ENCODE results near the gene KCNMB4. TPM values are rescaled to one million over a fixed set of nuclear protein-coding genes. Genes with fewer than 3 reads are reported as not detected.
"Not testable (repeated sequence)": the region's sequence is repeated elsewhere in the genome, so short reads cannot be mapped to it uniquely, and the experiment has no call there.

Gene KCNMB4
- total RNA-seq, 4 donors from 2014 or later = 0.18 to 1.2 (median 0.93) TPM

DNA sequence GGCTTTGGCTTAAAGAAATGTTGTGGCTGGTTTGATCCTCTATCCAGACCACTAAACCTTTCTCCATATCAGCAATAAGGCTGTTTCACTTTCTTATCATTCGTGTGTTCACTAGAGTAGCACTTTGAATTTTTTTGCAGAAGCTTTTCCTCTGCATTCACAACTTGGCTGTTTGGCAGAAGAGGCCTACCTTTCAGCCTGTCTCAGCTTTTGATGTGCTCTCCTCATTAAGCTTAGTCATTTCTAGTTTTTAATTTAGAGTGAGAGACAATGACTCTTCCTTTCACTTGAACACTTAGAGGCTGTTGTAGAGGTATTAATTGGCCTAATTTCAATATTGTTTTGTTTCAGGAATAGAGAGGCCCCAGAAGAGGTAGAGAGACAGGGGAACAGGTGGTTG lies 13.8 kb downstream of the KCNMB4 start:
- no peak for DNase-seq
- no peaks in the 10 kb centered on the region for H3K27me3 ChIP-seq
- no peaks in the 10 kb centered on the region for H3K4me1 ChIP-seq
- no peaks in the 10 kb centered on the region for H3K36me3 ChIP-seq
- no peaks in the 10 kb centered on the region for H3K9me3 ChIP-seq
- no peak overlapping the region for H3K4me3 ChIP-seq
- TF ChIP-seq POLR2A (IDR thresholded peaks at IDR 0.05) (no peak), CTCF (IDR thresholded peaks at IDR 0.05) (no peak)
- H3K27ac ChIP-seq = no peak overlapping the region

- no peak for DNase-seq
- Histone ChIP-seq H3K9me3 (no peaks in the 10 kb centered on the region), H3K27me3 (no peaks in the 10 kb centered on the region), H3K36me3 (no peaks in the 10 kb centered on the region), H3K4me1 (no peaks in the 10 kb centered on the region), H3K4me3 (no peak overlapping the region), H3K27ac (no peak overlapping the region)
- no peak for TF ChIP-seq POLR2A (IDR thresholded peaks at IDR 0.05)
- no peak for TF ChIP-seq CTCF (IDR thresholded peaks at IDR 0.05)
These were observed 17.4 kb downstream of the KCNMB4 start for GRCh38 chr12:70383484-70383883.

DNA sequence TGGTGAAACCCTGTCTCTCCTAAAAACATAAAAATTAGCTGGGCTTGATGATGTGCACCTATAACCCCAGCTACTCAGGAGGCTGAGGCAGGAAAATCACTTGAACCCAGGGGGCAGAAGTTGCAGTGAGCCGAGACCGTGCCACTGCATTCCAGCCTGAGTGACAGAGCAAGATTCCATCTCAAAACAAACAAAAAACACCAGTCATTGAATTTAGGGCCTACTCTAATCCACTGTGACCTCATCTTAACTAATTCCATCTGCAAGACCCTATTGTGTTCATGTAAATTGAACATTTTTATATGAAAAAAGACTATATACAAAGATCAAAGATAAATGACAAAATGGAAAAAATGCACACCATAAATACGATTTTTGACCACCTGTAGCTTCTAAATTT lies 17.8 kb downstream of the KCNMB4 start:
- Histone ChIP-seq H3K4me3 (no peak overlapping the region), H3K4me1 (no peaks in the 10 kb centered on the region), H3K9me3 (no peaks in the 10 kb centered on the region), H3K36me3 (no peaks in the 10 kb centered on the region), H3K27ac (no peak overlapping the region), H3K27me3 (no peaks in the 10 kb centered on the region)
- DNase-seq = no peak
- TF ChIP-seq POLR2A (IDR thresholded peaks at IDR 0.05) (no peak), CTCF (IDR thresholded peaks at IDR 0.05) (no peak)

DNA sequence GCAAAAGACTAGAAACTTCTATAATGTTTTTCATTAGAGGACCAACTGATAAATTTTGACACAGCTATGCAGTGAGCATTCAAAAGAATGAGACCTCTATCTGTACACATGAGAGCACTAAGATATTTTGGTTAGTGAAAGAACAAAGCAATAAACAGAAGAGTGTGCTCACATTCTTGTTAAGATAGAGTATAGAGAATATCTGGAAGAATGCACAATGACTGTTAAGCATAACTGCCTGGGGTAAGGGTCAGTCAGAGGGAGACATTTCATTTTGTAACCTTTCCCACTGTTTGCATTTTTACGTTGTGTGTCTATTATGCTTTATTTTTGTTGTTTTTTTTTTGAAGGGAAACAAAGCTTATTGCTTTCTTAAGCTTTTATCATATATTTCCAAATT lies 20.7 kb downstream of the KCNMB4 start:
- Histone ChIP-seq H3K4me1 (no peaks in the 10 kb centered on the region), H3K36me3 (no peaks in the 10 kb centered on the region), H3K4me3 (no peak overlapping the region), H3K27ac (no peak overlapping the region), H3K9me3 (peaks cover 0 to 7% (median 0%) of the 10 kb centered on the region in 4 donors), H3K27me3 (no peaks in the 10 kb centered on the region)
- no peak for DNase-seq
- TF ChIP-seq CTCF (IDR thresholded peaks at IDR 0.05) (no peak), POLR2A (IDR thresholded peaks at IDR 0.05) (no peak)

GRCh38 chr12:70389678-70390077 lies 23.6 kb downstream of the KCNMB4 start:
- no peak for DNase-seq
- TF ChIP-seq POLR2A (IDR thresholded peaks at IDR 0.05) (no peak), CTCF (IDR thresholded peaks at IDR 0.05) (no peak)
- Histone ChIP-seq H3K9me3 (peaks cover 0 to 7% (median 0%) of the 10 kb centered on the region in 4 donors), H3K27me3 (no peaks in the 10 kb centered on the region), H3K4me3 (no peak overlapping the region), H3K4me1 (no peaks in the 10 kb centered on the region), H3K27ac (no peak overlapping the region), H3K36me3 (no peaks in the 10 kb centered on the region)

DNA sequence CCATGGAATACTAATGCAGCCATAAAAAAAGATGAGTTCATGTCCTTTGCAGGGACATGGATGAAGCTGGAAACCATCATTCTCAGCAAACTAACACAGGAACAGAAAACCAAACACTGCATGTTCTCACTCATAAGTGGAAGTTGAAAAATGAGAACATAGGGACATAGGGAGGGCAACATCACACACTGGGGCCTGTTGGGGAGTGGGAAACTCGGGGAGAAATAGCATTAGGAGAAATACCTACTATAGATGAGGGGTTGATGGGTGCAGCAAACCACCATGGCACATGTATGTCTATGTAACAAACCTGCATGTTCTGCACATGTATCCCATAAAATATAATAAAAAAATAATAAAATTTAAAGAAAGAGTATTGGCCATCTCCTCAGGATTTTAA lies 26.5 kb downstream of the KCNMB4 start:
- H3K36me3 ChIP-seq, H3K27me3 ChIP-seq, H3K9me3 ChIP-seq, H3K4me3 ChIP-seq, H3K27ac ChIP-seq, H3K4me1 ChIP-seq, DNase-seq: not testable (repeated sequence)
